GM18505 (cell line): Measurements from ENCODE around the gene FCHO1.

Source experiments
- ATAC-seq: cut with Tn5 transposase; IDR thresholded peaks from one replicate; pipeline ENCODE4 v1.9.1; 2021; ENCODE audit not compliant: unreplicated experiment
- POLR2A ChIP-seq: IDR thresholded peaks from 4 replicates; pipeline ENCODE4 v1.6.1; 2011; ENCODE audit warnings: borderline replicate concordance; ENCODE audit not compliant: insufficient read depth, insufficient read length; ENCODE audit errors: extremely low read depth

The FCHO1 gene

DNA sequence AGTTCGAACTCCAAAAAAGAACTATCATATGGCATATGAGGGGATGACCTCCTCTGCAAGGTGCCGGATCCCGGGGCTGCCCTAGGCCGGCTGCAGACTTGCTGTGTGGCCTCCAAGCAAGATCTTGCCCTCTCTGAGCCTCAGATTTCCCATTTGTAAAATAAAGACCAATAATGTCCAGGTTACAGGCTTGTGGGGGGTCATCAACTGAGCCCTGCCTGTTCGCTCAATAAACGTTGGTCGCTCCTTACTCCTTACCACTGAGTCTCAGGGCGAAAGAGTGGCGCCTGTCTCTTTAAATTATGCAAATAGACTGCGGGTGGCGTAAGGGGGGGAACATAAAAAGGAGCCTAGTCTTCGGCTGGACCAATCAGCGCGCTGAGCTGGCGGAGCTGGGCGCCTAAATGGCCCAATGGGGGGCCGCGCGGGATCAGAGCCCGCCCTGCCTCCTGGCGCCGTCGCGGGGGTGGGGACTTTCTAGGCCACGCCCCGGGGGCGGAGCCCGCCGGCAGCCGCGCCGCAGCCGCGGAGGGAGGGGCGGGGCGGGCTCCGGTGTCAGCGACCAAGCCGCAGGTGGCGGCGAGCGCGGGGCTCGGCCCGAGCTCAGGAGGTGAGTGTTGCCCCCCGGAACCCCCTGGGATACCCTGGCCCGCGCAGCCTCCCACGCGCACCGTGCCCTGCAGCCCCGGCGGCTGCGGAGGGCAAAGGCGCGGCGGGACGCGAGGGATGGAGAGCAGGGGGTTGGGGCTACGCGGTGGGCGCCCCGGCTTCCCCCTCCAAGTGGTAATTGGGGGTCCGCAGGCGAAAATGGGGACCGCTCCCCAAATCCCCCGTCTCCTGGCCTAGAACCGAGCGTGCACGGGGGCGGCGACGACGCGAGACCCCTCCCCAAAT is 3.8 kb upstream of the FCHO1 start:
- ATAC-seq = peak; percentile 69
- TF ChIP-seq POLR2A = no peak

DNA sequence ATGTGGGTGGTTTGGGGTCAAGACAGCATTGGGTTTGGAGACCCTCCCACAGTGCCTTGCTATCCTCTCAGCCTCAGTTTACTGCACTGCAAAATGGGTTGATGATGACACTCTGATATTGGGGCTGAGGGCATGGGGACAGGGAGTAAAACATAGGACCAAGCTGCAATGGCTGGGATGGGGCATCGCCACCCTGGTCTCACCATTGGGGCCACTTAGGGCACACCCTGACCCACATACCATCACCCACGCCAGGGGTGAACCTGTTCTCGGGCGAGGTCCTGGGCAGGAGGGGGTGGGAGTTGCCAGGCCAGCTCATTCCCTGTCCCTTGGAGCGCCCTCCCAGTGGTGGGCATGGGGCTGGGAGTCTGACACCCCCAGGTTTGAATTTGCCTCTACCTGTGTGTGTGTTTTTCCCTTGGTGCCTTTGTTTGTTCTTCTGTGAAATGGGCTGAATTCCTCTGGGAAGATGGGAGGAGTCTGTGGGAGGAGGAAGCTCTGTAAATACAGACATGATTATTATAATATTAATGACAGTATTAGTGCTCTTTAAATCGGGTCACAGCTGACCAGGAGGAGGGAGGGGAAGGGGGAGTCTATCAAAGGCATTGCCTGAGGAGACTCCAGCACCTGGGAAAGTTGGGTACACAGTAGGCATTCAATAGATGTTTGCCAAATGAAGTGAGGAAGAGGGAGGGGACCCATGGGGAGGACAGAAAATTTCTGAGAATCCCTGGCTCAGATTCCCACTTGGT is 2.2 kb upstream of the FCHO1 start:
- no peak for TF ChIP-seq POLR2A
- ATAC-seq = no peak

DNA sequence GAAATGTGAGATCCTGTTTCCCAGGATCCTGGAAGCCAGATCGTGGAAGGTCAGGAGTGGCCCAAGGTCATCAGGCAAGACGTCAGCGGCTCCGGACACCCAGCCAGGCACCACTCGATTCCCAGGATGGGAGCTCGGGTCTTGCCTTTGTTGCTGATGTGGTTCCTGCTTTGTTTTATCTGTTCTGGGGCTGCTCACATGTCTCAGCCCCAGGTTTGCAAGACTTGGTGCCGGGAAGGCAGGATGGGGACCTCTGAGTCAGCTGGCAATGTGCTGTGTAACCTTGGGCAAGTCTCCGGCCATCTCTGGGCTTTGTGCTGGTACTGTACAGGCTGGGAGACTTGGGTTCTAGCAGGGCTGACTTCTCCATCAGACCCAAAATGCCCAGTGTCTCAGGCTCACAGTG is 1.4 kb upstream of the FCHO1 start:
- no peak for ATAC-seq

DNA sequence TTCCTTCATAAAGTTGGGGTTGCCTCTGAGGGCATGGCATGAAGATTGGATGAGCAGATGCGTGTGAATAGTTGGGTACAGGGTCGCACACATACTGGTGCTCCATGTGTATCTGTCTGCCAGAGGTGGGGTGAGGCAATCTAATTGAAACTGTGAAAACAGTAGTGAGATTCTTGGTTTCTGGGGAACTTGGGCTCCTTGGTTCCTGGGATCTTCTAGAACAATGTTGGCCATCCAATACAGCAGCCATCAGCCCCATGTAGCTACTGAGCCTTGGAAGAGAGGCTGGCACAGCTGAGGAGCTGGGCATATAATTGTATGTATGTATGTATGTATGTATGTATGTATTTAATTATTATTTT is 616 bp downstream of the FCHO1 start:
- ATAC-seq = peak; percentile 4

More for the DNA sequence above, 1.4 kb upstream of the FCHO1 start:
- no peak for TF ChIP-seq POLR2A

DNA sequence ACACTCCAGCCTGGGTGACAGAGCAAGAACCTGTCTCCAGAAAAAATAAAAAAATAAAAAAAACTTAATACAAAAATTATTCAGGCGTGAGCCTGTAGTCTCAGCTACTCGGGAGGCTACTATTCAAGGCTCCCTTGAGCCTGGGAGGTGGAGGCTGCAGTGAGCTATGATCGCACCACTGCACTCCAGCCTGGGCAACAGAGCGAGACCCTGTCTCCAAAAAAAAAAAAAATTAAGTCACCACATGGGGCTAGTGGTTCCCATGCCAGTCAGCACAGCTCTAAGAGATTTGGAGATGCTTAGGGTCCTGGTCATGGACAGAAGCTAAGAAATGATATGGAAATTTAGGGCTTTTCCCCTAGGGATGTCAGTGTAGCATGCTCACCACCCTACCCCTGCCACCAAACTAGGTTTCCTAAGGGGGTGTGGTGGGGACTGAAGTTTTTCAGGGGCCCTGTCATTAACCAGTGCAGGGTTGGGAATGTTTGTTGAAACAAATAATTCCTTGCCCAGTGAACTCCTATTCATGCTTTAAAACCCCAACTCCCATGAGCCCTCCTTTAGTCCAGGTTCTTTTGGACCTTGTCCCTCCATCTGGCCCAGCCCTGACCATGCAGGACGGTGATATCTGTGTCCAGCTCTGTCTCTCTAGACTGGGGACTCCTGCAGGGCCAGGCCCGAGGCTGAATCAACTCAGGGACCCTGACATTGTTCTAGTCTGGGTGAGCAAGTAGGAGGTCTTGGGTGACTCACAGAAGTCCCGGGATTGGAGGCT is 1.8 kb downstream of the FCHO1 start:
- TF ChIP-seq POLR2A = no peak
- no peak for ATAC-seq

More for the DNA sequence above, 616 bp downstream of the FCHO1 start:
- no peak for TF ChIP-seq POLR2A

DNA sequence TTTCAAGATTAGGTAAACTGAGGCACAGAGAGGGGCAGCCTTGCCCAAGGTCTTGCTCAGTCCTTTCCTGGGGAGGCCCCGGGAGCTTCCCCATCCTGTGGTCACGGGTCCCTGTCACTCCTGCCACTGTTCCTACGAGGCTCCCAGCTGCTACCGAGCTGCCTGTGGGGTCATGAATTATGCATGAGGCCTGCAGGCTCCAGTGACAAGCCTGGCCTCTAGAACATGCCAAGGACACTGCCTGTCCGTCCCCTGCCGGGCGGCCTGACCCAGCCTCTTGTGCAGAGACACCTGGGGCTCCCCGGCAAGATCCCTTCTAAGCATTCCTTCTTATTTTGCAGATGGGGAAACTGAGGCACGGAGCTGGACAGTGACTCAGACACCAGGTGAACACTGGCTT is 2.7 kb downstream of the FCHO1 start:
- ATAC-seq = no peak
- TF ChIP-seq POLR2A = no peak

DNA sequence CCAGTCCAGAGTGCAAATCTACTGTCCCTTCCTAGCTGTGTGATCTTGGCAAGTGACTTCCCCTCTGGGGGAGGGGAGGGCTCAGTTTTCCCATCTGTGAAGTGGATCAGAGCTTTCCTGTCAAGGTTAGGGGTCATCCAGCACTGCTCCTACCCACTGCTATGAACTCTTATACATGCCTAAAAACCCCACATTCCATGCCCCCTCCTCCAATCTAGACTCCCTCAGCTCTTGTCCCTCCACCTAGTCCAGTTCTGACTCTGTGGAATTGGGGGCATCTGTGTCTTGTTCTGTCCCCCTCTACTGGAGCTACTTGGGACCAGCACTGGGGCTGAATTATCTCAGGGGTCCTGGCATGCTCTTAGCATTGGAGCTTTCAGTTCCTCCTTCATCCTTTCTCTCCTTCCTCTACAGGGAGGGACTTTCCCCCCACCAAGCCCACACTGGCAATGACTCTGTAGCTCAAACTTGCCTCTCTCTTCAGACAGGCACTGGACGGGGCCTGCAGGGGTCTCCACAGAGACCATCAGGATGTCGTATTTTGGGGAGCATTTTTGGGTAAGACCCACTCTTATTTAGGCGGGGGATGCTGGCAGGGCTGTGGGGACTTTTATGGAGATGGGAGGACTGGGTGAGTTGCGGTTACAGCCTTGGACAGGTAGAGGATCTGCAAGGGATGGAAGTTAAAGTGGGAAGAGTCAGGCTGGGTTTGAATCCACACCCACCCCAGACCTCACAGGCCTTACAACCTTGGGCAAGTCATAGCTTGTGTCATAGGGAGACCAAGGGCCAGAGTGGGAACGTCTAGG is 3.6 kb downstream of the FCHO1 start:
- TF ChIP-seq POLR2A = peak; percentile 44
- ATAC-seq = peak; percentile 37

DNA sequence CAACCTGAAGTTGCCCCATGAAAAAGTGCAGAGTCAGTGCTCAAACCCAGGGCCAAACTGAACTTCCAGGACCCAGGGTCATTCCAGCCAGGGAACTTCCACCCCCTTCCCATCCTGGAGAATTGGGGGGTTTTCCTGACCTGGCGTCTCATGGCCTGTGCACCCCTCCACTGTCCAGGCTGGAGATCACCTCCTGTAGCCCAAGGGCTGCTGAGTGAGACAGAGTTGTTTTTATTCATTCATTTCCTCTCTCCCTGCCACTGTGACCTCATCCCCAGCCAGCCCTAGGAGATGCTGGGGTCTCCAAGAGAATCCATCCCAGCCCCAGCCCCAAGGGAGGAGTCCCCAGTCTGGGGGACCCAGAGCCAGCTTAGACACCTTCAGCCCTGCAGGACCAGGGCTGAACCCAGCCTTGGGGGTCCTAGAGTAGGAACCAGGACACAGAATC is 4.2 kb downstream of the FCHO1 start:
- ATAC-seq = no peak
- TF ChIP-seq POLR2A = no peak

DNA sequence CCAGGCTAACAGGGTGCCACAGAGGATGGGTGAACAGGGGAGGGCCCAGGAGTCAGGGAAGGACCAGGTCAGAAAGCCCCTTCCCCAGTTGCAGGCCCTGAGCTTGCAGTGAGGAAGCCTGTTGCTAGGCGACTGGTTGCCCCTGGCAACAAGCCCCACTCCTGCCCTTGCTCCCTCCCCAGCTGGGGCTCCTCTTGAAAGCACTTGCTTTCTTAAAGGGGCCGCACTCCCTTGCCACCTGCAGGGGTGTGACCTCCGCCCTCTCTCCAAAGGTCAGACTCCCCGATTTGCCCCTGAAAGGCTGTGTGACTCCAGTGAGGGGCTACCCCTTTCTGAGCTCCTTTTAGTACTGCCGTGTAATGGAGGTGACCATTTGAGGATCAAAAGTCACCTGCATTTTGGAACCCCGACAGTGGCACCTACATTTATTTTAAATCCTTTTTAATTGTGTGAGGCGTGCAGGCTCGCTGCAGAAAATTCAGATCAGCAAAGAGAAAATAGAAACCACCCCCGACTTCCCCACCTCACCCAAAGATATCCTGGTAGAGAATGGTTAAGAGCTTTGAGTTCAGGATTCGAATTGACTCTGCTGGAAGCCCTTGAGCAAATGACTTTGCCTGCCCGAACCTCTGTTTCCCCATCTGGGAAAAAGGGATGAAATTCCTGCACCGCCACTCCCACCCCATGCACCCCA is 4.8 kb downstream of the FCHO1 start:
- no peak for TF ChIP-seq POLR2A
- ATAC-seq = no peak

DNA sequence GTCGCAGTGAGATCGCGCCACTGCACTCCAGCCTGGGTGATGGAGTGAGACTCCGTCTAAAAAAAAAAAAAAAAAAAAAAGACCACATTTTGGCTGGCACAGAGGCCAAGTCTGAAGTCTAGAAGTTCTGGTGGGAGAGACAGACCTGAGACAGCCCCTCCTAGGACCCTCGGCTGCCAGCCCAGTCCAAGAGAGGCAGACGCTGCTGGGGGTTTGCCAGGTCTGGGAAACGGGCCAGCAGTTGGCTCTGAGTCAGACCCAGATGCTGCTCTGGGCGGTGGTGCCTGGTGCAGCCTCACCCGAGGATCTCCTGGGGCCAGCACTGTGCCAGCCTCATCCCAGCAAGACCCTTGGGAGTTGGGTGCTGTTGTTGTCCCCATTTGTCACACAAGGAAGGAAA is 5.8 kb downstream of the FCHO1 start:
- ATAC-seq = no peak
- TF ChIP-seq POLR2A = no peak

DNA sequence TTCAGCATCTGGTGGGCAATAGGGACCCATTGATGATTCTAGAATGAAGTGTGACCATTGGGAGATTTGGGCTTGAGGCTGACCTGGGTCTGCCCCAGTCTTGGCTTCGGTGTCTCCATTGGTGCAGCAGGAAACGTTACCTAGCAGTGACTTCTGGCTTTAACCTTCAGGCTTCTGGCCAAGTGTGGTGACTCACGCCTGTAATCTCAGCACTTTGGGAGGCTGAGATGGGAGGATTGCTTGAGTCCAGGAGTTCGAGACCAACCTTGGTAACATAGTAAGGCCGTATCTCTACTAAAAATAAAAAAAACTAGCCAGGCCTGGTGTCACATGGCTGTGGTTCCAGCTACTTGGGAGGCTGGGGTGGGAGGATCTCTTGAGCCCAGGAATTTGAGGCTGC is 7.2 kb downstream of the FCHO1 start:
- no peak for ATAC-seq
- TF ChIP-seq POLR2A = no peak

DNA sequence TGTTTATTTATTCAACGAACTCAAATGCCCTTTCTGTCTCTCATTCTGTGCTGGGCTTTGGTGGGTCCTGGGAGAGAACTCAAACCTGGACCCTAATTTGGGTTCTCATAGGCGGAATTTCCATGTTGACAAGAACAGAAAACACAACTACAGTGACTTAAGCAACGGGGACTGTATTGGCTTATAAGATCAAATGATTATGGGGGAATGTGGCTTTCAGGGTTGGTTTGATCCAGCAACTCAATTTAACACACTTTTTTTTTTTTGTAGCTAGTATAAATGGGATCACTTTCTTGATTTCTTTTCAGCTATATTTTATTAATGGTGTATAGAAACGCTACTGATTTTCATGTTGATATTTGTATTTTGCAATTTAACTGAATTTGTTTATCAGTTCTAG is 9.9 kb downstream of the FCHO1 start:
- TF ChIP-seq POLR2A = no peak
- ATAC-seq = no peak
